ENCODE measurements around the gene FBXO38.

FBXO38 gene, protein sequence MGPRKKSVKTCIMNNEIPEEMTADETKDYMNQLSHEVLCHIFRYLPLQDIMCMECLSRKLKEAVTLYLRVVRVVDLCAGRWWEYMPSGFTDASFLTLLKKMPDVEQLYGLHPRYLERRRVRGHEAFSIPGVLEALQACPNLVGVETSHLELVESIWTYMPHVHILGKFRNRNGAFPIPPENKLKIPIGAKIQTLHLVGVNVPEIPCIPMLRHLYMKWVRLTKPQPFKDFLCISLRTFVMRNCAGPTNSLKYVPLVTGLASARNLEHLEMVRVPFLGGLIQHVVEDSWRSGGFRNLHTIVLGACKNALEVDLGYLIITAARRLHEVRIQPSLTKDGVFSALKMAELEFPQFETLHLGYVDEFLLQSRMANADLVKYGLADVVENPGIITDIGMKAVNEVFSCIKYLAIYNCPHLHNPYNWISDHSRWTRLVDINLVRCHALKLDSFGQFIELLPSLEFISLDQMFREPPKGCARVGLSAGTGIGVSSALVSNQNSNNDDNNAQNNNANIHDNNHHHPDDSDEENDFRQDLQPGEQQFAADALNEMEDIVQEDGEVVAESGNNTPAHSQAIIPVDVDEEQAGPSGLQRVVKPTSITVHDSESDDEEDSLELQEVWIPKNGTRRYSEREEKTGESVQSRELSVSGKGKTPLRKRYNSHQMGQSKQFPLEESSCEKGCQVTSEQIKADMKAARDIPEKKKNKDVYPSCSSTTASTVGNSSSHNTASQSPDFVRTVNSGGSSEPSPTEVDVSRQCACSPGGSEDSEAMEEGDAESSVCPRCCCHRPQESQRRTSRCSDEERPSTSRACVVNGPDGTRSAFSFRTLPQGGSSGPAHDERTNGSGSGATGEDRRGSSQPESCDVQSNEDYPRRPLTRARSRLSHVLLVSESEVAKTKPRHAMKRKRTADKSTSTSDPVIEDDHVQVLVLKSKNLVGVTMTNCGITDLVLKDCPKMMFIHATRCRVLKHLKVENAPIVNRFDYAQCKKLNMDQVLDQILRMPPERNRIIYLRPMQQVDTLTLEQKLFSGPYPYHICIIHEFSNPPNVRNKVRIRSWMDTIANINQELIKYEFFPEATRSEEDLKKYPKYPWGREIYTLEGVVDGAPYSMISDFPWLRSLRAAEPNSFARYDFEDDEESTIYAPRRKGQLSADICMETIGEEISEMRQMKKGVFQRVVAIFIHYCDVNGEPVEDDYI

DNA sequence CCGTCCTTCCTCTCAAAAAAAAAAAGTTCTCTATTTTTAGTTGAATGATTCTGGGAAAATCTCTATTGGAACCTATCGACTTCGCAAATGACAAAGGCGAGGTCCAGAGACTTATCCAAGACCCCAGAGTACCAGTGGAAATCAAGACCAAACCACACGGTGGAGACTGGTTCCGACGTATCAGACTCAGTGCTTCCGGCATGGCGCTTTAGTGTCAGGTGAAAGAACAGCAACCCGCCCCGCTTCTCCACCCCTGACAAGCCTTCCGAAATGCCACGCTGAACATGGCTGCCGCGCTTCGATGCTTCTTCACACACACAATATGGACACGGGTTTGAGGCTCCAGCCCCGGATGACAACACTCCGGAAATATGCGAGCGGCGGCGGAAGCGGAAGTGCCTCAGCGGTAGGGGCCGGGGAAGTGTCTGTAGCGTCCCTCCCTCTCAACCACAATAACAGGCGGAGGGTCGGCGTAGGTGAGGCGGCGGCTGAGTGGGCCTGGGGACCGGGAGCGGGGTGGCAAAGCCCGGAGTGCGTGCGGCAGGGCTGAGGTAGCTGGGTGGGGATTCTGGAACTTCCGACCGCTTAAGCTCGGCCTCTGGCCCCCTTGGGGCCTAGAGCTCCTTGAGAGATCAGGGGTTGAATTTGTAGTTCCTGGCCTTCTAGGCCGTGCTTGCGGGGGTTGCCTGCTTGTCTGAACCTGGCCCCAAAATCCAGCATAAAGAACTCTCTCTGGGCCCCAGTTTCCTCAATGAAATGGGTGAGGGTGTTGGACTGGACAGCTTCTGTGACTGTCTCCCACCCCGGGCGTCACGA lies at the start of gene FBXO38:
TSS of gene FBXO38 (plus strand) at position 395 of the 816 bp plus-strand sequence. CDS start 10,819 bp downstream, outside the sequence.
- DNase-seq (ENCODE audit: low read depth) = peak; percentile 91

DNA sequence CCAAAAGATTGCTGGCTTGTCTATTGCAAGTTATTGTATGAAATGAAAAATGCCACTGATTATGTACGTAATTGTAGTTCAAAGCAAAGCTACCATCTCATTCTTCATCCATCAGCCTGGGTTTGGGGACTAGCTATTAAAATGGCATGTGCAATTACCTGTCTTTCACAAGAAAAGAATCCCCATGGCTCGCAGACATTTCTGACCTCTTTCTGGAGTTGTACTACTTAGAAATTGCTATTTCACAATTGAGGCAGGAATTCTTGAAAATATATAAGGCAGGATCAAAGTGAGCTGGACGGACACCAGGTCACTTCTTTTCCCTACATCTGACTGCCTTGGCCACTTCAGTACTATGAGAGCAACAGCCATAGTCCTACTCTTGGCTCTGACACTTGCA lies 48.5 kb upstream of the FBXO38 start, which contains the start of gene SPINK9:
TSS of gene SPINK9 (plus strand) at position 301 of the 400 bp plus-strand sequence. CDS start at position 356, 55 bp downstream.
- no peak for DNase-seq (ENCODE audit: low read depth)

DNA sequence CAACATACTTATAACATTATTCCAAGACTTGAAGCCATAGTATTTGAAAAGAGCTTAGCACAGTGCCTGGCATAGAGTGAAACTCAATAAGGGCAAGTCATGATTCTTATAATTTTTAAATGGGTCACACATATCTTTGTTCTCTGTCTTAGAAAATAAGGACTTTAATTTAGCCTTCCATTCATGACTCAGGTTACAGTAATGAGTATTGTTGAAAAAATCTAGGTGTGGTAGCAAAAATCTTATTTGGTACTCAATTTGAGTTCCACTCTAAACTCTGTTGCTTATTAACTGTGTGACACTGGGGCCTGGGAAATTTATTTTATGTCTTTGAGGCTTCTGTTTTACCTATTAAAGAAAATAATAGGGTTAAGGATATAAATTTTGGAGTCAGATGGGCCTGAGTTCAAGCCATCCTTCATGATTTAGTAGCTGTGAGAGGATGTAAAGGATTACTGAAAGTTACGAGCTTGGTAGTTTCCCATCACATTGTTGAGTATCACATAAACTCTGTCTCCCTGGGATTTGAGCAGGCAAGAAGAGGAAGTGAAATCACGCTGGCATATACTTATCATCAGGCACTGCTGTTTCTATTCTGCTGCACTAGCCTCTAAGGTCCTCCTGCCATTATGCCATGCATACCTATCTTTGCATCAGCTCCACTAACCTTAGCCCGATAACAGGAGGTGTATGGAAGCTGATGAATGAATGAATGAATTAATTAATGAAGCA lies 46.9 kb upstream of the FBXO38 start:
- DNase-seq (ENCODE audit: low read depth) = no peak

DNA sequence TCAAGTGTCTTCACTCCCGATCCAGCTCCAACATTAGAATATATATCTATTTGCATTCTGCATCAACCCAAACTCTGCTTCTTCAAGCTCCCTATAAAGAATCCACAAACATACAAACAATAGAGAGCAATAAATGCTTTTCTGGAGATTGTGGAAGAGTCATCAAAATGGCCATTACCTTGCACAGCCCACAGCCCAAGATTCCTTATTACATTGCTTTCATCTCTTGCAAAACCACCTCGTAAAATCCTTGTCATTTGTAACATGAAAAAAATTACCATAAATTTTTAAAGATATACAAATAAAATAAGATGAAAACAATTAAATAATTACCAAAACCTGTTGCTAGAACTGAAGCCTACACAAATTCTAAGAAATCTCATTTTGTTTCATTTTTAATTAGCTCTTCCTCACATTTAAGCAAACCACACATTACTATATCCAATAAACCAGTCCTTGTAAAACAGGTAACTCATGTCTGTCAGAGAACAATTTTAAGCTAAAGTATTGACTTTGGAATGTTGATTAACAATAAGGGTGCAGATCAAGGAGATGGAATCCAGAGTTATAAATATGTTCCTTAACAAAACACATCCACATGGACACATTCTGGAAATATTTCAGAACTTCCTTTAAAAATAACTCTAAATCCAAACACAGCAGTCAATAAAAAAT lies 41.2 kb upstream of the FBXO38 start:
- DNase-seq (ENCODE audit: low read depth) = no peak

DNA sequence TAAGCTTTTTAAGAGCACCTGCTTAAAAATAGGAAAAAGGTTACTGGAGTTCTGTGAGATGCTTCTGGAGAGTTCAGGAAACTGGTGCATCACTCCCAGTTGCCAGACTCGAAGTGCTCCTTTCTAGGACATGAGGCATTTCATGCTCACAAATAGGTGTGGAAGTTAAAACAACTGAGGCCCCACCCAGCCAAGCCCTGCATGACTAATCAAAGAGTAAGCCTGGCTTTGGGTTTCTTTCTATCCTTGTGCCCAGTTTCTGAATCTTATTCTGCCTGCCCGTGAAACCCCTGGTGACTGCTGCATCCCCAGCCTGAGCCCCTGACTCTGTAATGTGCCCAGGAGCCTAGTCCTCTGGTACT lies 40.7 kb upstream of the FBXO38 start:
- no peak for DNase-seq (ENCODE audit: low read depth)

DNA sequence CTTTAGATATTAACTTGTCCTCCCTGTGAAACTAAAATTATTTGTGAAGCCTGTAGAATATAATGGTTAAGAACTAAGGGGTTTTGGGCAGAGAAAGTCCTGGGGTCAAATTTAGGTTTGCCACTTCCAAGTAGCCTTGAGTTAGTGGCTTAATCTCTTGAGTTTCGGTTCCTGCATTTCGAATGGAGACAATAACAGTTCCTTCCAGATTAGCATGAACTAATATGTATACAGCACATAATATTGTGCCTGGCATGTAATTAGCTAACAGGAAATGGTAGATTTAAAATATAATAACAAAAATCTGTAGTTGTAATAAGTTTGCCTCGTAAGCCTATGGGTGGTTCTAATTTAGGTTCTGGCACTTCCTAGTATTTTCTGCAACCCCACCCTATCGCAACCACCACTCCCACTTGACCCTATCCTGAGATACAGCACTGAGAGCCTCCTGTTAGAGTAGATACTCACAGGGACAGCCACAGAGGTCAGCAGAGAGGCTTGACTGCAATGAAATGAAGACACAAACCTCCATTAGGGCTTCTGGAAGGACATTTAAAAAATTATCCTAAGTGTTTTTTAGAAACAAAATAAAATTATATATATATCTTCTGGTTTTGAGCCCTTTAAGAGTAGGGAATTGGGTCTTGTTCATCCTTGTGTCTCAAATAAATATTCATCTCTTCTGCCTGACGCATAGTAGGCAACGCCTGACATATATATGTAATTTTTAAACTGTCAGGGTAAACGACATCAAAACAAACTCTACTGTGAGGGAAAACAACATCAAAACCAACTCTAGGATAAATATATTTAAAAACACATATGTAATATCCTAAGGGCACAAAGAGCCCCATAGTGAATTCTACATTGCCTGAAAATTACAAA lies 39.9 kb upstream of the FBXO38 start:
- DNase-seq (ENCODE audit: low read depth) = no peak

DNA sequence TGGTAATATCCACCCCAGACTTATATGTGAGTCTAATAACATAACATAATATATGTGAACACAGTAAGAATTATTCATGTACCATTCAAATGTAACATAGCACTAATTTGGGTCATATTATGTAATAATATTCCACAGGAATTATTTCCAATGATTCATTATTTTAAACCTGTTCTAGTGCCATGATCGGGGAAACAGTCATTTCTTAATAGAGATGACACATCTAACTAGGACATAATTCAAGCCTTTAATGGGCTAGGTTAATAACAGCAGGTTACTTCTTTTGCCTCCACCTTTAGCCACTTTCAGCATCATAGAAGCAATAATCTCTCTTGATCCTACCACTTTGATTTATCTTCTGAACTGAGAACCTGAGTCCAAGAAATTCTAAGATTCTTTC lies 36.1 kb upstream of the FBXO38 start:
- DNase-seq (ENCODE audit: low read depth) = no peak

DNA sequence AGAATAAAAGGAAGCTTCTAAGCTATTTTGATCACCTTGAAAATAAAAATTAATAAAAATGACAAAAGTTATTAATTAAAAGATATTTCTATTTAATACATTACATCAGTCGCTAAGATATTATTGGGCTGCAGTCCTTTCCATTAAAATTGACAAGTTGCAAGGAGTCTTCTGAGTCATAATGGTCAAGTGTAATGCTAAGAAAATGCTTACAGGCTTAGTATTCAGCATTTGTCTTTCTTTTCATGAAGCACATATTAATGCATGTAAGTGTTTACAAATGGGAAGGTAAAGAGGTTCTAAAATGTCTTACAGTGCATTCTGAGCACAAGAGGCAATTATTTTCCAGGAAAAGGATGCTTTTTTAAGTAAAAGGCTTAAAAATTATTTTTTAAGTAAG lies 31.1 kb upstream of the FBXO38 start:
- no peak for DNase-seq (ENCODE audit: low read depth)

DNA sequence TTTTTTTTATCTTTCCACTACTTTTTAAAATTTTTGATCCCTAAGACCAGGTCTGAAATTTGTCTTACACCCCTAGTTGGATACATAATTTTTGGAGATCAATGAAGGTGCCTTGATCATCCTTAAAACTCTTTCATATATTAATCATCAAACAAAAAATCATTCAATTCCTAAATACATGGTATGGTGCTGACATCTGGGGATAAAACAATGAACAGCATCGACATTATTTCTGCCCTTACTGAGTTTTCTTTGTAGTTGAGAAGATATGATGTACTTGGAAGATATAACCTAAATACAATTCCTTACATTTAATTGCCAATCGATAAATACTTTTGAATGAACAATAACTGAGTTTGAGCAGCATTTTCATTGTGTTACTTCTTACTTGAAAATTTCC lies 30.1 kb upstream of the FBXO38 start:
- DNase-seq (ENCODE audit: low read depth) = no peak

DNA sequence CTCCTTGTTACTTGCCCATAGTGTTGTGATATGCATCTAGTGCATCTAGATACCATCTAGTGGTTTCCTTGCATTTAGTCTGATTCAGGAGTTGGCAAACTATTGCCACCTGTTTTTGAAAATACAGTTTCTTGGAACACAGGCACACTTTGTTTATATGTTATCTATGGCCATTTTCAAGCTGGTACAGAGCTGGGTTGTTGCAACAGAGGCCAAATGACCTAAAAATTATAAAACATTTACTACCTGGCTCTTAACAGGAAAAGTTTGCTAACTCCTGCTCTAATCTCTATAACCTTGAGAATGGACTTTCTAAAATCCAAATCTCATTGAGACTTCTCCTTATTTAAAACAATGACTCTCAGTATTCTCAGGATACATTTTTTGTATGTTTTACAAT lies 19.4 kb upstream of the FBXO38 start:
- DNase-seq (ENCODE audit: low read depth) = no peak

DNA sequence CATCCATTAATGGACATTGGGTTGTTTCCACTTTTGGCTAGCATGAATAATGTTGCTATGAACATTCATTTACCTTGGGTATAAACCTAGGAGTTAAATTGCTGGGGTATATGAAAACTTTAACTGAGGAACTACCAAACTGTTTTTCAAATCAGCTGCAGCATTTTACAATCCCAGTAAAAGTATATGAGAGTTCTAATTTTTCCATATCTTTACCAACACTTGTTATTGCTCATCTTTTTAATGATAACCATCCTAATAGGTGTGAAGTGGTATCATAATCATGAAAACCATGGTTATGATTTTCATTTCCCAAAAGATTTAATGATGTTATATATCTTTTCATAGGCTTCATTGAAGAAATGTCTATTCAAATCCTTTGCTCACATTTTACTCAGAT lies 15.5 kb upstream of the FBXO38 start:
- DNase-seq (ENCODE audit: low read depth) = no peak

DNA sequence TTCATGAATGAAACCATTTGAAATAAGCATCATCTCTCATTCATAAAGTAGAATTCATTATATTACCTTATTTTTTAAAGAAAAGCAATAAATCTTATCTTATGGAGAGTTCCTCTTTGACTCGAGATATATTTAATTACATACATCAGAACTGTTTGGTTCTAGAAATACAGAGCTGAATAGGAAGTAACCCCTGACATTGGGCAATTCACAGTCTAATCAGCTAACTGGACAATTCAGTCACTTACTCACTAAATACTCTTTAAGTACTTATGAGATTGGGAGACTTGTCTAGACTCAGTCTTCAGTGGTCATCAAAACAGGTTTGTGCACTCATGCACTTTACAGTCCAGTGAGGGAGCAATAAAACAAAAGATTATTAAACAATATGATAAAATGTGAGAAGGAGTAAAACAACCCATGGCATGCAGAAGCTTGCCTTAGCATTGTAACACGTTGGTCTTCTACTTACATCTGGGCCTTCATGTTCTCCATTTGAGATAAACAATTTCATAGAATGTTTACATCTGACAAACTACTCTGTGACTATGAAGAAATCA lies 11.5 kb upstream of the FBXO38 start:
- DNase-seq (ENCODE audit: low read depth) = no peak

DNA sequence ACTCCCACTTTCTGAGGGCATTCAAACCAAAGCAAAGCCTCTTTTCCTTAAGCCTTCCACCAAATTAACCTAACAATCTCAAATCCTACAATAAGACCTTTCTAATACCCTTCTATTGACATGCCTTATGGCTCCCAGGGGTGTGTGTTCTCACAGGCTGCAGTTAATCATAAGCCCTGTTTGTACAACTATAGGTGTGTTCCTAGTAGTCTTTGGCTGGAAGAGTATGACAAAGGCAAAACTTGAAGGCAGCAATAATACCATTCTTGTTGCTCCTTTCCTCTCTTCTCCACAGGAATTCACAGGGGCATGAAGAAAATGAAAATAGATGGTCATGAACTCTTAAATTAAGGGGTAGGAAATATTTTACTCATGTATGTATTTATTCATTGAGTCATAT lies 10.9 kb upstream of the FBXO38 start:
- no peak for DNase-seq (ENCODE audit: low read depth)

DNA sequence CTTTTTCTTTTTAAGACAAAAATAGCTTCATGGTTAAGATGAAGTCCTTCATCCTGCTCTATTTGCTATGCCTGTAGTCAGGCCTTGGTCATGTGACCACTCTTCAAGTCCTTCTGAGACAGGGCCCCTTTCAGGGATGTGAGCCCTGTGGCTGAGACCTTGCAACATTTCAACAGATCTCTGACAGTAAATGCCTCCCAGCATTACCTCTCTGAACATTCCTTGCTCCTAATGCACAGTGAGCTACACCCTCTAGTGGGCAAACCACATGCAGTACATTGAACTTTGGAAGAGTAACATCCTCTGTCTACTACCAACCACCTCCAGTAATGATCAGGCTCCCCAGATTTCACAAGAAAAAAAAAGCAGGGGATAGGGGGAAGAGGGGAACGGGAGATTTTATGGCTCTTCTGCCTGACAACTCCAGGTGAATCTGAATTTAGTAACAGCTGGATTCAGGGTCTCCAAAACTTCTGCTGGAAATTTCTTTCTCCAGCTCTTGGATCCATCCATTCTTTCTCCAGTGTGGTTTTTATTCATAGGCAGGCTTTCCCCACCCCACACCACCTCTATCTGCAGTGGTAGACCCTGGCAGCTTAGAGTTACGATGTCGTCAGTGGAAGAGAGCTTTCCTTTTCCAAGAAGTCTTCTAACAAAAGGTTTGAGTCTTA lies 8.9 kb upstream of the FBXO38 start:
- no peak for DNase-seq (ENCODE audit: low read depth)

DNA sequence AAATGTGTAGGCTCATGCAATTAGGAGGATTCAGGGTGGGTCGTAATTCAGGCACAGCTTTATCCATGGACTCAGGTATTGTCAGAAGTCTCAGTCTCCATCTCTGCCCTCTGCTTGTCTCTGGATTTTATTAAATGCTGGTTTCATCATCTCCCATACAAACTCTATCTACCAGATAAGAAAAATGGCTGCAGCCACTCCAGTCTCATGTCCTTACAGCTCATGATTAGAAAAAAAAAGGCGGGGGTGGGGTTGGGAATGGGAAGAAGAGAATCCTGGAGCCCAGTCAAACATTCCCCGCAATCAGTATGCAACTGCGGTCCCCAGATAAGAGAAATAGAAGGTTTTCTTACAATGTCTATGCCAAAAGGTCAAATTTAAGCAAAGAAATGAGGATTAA lies 7.6 kb upstream of the FBXO38 start:
- DNase-seq (ENCODE audit: low read depth) = no peak

DNA sequence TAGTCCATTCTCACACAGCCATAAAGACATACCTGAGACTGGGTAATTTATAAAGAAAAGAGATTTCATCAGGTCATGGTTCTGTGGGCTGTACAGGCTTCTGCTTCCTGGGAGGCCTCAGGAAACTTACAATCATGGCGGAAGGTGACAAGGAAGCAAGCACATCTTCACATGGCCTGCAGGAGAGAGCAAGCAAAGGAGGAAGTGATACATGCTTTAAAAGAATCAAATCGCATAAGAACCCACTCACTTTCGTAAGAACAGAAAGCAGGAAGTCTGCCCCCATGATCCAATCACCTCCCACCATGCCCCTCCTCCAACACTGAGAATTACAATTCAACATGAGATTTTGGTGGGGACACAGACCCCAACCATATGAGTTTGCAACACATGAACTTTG lies 5.1 kb upstream of the FBXO38 start:
- DNase-seq (ENCODE audit: low read depth) = no peak

DNA sequence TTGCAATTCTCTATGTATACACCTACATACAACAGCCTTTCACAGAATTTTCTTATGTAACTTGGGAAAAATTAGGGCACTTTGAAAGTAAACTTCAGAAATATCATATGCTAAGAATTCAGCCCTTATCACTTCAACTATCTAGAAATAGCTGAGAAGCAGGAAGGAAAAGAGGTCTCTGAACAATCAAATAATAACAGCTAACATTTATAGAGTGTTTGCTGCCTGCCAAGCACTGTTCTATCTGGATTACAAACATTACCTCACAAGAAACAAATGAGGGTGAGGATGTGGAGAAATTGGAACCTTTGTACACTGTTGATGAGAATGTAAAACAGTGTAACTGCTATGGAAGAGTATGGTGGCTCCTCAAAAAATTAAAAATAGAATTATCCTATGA lies 4.4 kb upstream of the FBXO38 start:
- no peak for DNase-seq (ENCODE audit: low read depth)

DNA sequence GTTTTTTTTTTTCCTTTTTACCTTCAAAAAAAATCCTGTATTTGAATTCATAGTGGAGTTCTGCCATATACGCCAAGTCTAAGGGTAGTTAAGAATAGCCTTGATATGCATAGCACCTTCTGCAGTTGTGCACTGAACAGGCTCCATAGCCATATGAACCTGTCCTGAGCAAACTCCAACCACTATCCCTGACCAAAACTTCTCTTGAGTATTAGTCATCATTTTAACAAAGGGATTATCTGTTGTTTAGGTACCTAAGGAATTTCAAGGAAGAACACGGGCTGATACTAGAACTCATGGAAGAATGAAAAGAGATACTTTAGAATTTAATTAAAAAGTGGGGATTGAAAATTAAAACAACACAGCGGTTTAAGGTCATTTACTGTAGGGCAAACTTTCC lies 1.9 kb upstream of the FBXO38 start:
- no peak for DNase-seq (ENCODE audit: low read depth)
